DOHH2 (cell line): ENCODE results near the gene DNER.

Experiments
- CTCF ChIP-seq: fragments of 200-600 bp; sonication (generic); IDR thresholded peaks from one replicate; pipeline ENCODE4 v1.5.1; 2014; ENCODE audit warnings: antibody characterized with exemption, mild to moderate bottlenecking, low read depth, low read length; ENCODE audit not compliant: poor library complexity, severe bottlenecking
- EZH2phosphoT487 ChIP-seq: fragments of 200-600 bp; sonication (generic); IDR thresholded peaks from 2 replicates; pipeline ENCODE4 v1.6.1; 2017; ENCODE audit warnings: borderline replicate concordance, mild to moderate bottlenecking, antibody characterized with exemption, low read length, moderate library complexity, mixed read lengths

GRCh38 chr2:229437467-229437866 lies 276.9 kb downstream of the DNER start:
- TF ChIP-seq CTCF (no peak), EZH2phosphoT487 (no peak)
